A204.1 (cell line): ENCODE results near the gene GNLY.
"Not testable (repeated sequence)": the region's sequence is repeated elsewhere in the genome, so short reads cannot be mapped to it uniquely, and the experiment has no call there.

ENCODE experiments used
- FAIRE-seq: peaks from 2 replicates; lab custom pipeline; 2012; peaks lifted over from hg19 to GRCh38; lab: Jason Lieb, UNC

The GNLY gene

DNA sequence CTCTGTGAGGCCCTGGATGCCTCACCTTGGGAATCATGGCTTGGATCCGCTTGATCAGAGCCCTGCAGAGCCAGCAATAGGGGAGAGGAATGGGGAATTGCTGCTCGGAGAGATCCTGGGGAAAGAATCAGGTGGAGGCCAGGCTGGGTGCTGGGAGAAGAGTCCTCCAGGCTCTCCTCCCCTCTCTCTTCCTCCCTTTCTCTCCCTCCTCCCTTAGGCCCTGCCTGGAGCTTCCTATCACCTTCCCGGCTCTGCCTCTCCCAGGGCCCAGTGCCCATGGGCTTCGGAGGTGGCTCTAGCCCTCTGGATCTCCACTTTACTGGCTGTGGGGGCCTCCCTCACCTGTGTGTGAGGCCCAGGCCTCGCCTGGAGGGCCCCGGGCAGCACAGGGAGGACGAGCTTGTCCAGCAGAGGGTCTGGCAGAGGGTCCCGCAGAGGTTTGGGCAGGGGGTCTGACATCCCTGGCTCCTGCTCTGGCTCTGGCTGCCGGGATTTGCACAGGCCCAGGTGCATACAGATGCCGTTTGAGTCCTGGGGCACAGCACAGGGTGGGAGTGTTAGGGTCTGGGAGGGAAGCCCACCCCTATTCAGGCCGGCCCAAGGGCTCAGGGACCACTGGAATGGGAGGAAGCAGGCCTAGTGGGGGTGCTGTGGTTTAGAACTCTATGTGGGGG lies 28.8 kb upstream of the GNLY start:
- FAIRE-seq: no peak

- FAIRE-seq: no peak
Observed at GRCh38 chr2:85666016-85666415, 28.1 kb upstream of the GNLY start.

DNA sequence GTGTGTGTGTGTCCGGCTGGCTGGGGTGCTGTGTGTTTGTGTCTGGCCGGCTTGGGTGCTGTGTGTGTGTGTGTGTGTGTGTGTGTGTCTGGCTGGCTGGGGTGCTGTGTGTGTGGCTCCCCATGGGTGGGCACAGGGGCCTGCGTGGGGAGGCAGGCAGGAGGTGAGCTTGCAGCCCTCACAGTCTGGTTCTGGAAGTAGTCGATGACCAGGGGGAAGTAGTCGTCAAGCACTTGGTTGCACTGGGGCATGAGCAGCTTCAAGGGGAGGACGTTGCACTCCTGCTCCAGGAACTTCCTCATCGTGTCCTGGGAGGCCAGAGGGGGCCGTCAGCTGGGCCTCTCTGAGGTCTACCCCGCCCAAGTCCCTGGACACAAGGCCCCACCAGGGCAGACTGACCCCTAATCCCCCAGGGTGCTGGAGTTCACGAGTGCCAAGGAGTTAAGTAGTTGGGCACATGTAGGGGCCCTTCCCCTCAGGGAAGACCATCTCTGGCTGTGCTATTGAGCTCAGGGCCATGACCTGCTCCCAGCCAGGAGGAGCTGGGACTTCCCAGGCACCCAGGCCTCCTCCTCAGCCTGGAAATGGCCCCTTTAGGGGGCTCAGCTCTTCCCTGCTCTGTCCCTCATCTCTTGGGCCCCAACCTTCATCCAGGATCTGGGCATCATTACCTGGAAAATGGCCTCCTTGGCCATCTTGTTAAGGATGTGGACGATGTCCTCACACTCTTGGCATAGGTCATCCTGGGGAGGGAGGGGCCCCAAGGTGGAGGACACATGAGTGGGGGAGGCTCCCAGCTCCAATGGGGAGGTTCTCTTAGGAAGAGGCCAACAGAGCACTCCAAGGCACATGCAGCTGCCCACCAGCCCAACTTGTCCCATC lies 27.5 kb upstream of the GNLY start:
- FAIRE-seq: no peak

- no peak for FAIRE-seq
Observed at GRCh38 chr2:85667561-85668008, 26.6 kb upstream of the GNLY start.

GRCh38 chr2:85668009-85668856 lies 25.9 kb upstream of the GNLY start, which contains the start of gene SFTPB:
Gene SFTPB (minus strand): TSS chr2:85668199. CDS start chr2:85668183, 16 bp downstream.
- FAIRE-seq: no peak

DNA sequence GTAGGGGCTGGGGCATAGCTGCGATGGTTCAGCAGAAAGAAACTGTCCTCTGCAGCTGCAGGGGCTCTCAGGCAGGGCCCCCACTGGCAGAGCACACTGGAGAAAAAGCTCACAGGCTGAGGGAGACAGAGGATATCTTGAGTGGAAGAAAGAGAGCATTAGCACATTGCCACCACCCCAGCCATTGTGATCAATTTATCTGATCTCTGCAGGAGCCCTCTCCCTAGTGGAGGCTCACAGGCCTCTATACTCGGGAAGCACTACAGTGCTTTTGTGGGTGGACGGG lies 25.4 kb upstream of the GNLY start:
- no peak for FAIRE-seq

GRCh38 chr2:85669549-85669948 lies 24.6 kb upstream of the GNLY start:
- FAIRE-seq: no peak

GRCh38 chr2:85670416-85670815 lies 23.7 kb upstream of the GNLY start:
- FAIRE-seq: not testable (repeated sequence)

DNA sequence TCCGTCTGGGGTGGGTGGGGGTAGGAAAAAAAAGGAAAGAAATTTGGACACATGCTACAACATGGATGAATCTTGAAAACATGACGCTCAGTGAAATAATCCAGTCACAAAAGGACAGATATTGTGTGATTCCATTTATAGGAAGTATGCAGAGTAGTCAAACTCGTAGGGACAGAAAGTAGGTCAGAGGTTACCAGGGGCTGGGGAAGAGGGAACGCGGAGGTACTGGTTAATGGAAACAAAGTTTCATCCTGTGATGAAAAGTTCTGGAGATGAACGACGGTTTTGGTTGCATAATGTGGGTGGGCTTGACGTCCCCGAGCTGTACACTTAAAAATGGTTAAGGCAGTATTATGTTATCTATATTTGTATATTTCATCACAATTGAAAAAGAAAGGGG lies 21.7 kb upstream of the GNLY start:
- FAIRE-seq: no peak

DNA sequence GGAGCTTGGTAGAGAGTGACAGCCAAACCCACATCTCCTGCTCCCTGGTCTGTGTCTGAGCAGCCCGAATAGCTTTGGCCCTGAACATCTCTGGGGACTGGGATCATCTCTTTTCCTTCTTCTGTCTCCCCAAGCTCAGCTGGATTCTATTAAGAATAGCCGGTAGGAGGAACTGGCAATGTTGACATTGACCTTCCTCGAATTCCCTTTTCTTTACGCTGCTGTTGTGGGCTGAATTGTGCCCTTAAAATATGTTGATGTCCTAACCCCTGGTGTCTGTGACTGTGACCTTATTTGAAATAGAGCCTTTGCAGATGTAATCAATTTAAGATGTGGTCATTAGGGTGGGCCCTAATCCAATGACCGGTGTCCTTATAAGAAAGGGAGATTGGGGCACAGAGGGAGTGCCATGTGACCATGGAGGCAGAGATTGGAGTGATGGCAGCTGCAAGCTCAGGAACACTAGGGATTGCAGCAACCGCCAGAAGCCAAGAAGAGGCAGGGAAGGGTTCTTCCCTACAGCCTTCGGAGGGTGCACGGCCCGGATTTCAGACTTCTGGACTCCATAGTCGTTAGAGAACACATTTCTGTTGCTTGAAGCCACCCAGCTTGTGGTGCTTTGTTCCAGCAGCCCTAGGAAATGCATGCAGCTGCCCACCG lies 20.3 kb upstream of the GNLY start:
- FAIRE-seq: no peak

DNA sequence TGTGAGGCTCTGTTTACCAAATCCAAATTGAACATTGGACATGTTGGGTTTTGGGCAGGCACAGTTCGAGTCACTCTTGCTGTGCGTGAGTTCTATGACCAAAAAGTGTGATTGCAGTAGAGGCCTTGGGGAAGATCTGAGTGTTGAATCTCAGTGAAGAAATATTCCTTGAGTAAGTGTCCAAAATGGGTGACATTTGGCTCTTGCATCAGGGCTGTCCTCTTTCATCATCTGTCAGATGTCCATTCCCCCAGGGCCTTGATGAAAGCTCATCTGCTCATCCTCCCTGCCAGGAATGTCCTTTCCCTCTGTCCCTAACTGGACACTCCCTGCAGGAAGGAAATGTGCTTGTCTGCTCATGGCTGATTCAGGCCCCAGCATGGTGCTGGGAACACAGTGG lies 19.7 kb upstream of the GNLY start:
- no peak for FAIRE-seq

DNA sequence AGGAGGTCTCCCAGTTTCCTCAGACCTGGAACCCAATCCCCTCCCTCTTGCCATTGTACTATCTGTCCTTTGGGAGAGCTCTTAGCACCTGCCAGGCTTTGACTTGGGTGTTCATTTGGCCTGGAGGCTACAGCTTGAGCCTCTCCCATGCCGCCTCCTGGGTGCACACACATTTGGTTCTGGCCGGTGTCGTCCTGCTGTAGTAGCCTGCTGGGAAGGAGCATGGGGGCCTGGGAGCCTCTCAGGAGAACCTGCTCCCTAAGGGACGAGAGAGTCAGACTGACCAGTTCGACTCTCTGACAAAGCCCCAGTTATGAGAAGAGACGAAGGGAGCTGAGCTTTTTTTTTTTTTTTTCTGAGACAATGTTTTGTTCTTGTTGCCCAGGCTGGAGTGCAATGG lies 18.7 kb upstream of the GNLY start:
- FAIRE-seq: no peak

GRCh38 chr2:85675866-85676548 lies 18.2 kb upstream of the GNLY start:
- FAIRE-seq: no peak

DNA sequence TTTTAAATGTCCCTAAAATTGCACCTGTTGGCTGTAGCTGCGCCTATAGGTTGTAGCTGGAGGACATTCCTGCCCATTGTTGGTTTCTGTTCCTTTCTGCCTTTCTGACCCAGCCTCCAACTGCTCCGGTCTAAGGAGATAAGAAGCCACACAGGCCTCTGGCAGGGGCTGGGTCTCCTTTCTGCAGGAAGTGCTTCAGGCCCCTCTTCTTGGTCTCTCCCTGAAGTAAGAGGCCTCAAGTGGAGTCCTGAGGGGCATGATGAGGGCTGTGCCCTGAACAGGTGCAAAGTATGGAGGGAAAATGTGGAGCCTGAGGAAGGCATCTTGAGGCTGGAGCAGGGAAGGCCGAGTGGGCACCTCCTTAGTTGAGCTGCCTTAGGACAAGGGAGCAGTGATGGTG lies 15.8 kb upstream of the GNLY start:
- FAIRE-seq: no peak

GRCh38 chr2:85678794-85679672 lies 15.1 kb upstream of the GNLY start:
- FAIRE-seq: no peak

GRCh38 chr2:85680707-85681371 lies 13.3 kb upstream of the GNLY start:
- no peak for FAIRE-seq

DNA sequence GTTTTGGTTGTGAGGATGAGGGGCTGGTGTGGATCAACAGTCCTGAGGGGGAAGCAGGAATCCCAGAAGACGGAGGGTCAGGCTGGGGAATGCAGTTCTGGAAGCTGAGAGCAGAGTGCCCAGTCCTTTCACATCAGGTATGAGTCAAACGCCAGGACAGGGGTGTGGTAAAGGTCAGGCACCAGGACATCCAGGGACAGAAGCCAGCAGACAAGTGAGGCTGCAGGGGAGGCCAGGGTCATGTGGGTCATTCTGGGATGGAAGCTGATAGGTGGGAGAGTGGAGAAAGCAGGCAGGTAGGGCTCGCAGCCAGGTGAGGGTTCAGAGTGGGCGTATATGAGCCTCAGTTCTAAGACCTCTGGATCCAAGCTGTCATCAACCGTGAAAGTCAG lies 12.8 kb upstream of the GNLY start:
- FAIRE-seq: no peak

- no peak for FAIRE-seq
Observed at GRCh38 chr2:85681776-85682175, 12.4 kb upstream of the GNLY start.

GRCh38 chr2:85682378-85682777 lies 11.8 kb upstream of the GNLY start:
- no peak for FAIRE-seq

GRCh38 chr2:85684380-85684779 lies 9.8 kb upstream of the GNLY start:
- no peak for FAIRE-seq
